HL-60/S4 treated with retinoic acid at 250 ng/mL for 4 days and 3 days (cell line): ENCODE results near the gene ARHGEF37.
"Not testable (repeated sequence)": the region's sequence is repeated elsewhere in the genome, so short reads cannot be mapped to it uniquely, and the experiment has no call there.

Experiments
- in situ Hi-C: fragments of 300-500 bp; cut with MboI; formaldehyde crosslinking; loops from 2 replicates; pipeline ENCODE4 v1.7.0; 2022; ENCODE audit warnings: low sequenced_read_pairs

ARHGEF37 gene, protein sequence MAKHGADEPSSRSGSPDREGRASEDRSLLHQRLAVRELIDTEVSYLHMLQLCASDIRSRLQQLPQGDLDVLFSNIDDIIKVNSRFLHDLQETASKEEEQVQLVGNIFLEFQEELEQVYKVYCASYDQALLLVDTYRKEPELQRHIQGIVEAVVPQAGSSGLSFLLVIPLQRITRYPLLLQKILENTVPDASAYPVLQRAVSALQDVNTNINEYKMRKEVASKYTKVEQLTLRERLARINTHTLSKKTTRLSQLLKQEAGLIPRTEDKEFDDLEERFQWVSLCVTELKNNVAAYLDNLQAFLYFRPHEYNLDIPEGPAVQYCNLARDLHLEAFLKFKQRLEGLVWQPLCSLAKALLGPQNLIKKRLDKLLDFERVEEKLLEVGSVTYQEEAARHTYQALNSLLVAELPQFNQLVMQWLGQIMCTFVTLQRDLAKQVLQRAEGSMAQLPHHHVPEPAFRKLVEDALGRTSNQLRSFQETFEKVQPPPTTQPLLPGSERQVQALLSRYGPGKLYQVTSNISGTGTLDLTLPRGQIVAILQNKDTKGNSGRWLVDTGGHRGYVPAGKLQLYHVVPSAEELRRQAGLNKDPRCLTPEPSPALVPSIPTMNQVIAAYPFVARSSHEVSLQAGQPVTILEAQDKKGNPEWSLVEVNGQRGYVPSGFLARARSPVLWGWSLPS

DNA sequence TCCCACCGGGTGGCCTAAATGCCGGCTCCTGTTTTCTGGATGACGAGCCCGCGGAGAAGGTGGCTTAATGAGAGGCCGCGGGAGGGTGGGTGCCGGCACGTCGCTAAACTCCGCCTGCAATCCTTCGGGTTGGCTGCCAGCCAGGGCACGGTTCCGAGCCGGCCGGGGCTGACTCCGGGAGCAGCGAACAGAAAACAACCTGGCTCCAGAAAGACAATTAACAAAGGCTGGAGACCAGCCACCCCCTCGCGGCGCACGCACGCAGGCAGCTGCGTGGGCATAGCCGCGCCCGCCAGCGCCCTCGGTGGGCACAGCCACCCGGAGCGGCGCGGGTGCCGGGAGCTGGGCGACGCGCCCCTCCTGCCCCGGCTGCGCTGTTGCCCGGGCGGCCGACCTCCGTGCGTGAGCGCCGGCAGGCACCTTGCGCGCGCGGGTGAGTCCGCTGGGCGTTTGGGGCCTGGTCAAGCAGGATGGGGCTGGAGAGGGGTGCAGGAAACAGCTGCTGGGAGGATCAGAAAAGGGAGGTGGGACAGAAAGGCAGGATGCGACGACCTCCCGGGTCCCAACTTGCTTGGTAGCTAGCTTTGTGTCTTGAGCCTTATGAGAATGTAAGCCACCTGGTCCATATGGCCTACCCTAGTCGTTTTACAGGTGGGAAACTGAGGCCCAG lies at the start of gene ARHGEF37:
Gene ARHGEF37 (plus strand): TSS at position 307 of the 670 bp plus-strand sequence. CDS start 16,272 bp downstream, outside the sequence.
- in situ Hi-C loops = no loop called here

DNA sequence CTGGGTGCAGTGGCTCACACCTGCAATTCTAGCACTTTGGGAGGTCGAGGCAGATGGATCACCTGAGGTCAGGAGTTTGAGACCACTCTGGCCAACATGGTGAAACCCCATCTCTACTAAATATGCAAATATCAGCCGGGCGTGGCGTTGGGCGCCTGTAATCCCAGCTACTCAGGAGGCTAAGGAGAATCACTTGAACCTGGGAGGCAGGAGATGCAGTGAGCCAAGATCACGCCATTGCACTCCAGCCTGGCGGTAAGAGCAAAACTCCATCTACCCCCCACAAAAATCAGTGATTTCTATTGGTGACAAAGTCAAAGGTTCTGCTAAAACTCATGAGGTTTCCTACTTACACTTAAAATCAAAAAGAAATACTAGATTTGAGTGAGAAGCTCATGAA lies 48.9 kb upstream of the ARHGEF37 start:
- in situ Hi-C loops = no loop called here

DNA sequence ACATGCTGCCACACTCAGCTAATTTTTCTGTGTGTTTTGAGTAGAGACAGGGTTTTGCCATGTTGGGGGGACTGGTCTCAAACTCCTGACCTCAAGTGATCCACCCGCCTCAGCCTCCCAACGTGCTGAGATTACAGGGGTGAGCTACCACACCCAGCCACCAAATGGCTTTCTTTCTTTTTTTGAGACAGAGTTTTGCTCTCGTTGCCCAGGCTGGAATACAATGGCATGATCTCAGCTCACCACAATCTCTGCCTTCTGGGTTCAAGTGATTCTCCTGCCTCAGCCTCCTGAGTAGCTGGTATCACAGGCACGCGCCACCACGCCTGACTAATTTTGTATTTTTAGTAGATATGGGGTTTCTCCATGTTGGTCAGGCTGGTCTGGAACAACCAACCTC lies 45.5 kb upstream of the ARHGEF37 start:
- in situ Hi-C loops = not testable (repeated sequence)

DNA sequence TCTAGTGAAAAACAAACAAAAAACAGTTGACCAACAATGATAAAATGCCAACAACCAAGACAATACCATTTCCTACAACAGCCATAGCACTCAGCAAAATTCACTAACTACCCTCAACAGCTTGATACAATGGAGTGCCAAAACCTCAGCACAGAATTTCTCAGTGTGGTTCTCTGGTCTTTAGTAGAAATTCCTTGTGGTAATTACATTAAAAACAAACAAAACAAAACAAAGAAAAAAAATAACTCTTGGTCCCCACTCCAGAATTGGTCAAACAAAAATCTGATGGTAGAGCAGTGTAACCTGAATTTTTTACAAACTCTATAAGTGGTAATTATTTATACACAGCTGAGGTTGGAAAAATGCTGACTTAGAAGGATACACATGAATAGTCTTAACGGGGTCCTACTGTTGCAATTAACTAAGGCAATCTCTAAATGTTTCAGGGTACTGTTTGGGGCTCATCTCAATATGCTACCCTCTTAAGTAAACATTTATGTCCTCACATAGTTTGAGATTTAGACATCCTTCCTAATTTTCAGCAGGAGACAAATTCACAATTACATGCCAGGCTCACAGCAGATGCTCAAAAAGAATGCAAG lies 43.8 kb upstream of the ARHGEF37 start:
- in situ Hi-C loops = no loop called here

DNA sequence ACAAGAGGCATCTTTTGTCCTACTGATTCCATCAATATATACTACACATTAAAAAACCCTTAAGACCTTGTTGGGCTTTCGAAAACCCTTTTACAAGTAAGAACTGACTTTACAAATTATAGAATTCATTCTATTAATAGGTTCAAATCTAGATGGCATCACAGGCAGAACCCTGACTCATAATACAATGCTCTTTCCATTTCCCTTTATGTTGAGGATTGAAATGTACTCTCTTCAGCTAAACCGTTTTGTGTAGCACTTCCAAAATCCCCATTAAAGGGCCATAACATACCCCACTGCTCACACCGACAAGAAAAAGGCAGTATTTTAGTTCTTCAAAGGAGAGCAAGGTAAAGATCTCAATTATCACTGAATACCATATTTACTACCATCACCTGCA lies 41.2 kb upstream of the ARHGEF37 start:
- in situ Hi-C loops = no loop called here

DNA sequence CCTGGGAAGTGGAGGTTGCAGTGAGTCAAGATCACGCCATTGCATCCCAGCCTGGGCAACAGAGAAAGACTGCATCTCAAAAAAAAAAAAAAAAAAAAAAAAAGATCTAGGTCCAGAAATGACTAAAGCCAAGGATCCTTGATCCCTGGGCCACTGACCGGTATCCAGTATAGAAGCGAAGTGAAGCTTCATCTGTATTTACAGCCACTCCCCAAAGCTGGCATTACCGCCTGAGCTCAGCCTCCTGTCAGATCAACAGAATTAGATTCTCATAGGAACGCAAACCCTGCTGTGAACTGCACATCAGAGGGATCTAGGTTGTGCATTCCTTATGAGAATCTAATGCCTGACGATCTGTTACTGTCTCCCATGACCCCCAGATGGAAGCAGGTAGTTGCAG lies 39.4 kb upstream of the ARHGEF37 start:
- in situ Hi-C loops = no loop called here

DNA sequence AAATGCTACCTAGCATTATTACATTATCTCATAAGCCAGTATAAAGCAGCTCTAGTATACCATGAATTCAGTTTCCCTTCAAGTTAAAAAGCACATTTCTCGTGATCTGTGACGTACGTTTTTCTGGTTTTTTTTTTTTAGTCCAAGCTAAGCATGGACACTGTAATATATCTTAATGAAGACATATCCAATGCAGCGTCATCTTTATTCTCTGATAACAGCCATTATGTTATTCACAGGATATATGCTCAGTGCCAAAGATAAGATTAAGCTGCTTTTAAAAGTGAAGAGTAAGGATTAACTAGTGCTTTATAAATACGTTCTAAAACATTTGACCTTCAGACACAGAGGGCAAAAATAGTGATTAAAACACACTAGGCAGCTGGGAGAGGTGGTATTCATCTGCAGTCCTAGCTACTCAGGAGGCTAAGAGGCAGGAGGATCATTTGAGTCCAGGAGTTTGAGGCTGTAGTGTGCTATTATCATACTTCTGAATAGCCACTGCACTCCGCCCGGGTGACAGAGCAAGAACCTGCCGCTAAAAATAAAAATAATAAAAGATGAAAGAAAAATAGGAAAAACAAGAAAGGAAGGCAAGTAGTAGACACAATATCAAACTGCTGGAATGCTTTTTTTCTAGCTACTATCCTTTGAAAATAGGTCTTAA lies 37.8 kb upstream of the ARHGEF37 start:
- in situ Hi-C loops = no loop called here

DNA sequence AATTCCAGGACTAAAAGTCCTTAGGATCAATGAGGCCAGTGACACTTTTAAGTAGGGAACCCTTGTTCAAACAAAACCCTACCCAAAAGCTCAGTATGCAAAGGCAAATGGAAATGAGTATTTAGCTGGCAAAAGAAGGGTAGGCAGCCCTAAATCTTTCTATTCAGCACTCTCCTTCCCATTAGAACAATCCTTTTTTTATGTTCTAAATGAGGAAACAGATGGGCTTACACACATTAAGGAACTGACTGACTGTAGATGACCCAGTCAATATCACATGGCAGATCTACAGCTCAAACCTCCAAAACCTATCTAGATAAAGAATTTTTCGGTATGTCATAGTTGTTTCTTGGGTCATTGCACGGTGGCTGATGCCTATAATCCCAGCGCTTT lies 37.3 kb upstream of the ARHGEF37 start:
- in situ Hi-C loops = no loop called here

DNA sequence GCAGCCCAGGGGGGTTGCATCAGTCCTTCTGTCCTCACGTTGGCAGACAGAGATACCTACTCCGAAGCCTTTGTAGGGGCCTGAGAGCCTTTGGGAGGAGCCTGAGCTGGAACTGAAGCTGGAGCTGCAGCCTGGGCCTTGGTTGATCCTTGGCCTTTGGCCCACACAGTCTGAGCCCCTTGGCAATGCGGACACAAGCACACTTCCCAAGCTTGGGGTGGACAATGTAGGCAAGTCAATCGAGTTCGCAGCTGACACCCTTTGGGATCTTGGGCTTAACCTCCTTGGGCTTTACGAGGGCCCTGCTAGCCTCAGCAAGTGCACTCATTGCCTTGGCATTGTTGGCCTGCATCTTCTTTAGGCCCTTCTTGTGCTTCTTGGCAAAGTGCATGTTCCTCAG lies 36.0 kb upstream of the ARHGEF37 start:
- in situ Hi-C loops = no loop called here

DNA sequence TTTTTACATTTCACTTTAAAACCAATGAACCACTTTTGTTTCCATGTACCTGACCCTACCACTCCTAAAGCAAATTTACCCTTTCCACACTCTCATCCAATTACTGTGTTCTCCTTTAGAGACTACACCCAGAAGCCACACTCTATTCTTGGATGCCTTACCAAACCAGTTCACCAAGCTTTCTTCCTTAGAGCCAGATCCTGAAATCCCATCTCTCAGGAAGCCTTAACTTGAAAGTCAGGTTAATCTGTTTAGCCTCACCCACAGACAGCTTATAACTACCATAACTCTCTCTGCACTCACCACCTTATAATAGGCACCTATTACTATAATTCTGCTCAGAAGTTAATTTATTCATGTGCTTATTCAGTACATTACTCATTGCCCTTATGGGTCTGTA lies 34.3 kb upstream of the ARHGEF37 start:
- in situ Hi-C loops = no loop called here

DNA sequence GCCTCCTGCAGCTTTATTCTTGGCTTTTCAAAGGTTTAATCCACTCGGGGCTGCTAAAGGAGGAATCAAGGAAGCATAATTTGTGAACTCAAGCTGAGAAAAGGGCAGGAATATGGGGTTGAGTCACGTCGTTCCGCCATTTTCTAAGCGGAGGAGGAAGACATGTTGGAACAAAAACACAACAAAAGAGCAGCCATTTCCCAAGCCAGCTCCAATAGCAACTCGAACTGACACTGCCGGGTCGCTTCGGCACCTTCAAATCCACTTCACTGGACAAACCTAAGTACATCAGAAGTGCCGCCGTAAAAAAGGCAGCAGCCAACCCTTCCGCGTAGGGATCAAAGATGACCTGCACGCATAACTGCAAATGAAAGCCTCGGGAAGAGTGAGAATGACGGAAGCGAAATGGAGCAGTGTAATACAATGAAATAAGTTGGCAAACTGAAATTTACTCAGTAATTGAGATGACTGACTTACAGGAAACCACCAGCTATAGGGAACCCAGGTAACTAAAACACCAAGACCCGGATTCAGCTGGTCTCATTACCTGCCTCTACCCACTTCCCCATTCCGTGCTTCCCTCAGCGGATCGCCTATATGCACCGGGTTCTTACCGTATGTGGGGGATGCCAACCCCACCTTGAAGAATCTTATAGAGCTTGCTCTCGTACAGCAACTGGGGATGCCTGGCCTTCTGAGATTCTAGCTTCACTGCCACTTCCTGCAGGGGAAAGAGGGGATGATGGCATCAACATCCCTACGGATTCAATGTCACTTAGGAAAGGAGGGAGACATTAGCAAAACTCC lies 31.6 kb upstream of the ARHGEF37 start:
- in situ Hi-C loops = loop anchor here (25.0 kb wide), 1 partner anchor 412 kb away; the partner anchor contains the start of gene ABLIM3

DNA sequence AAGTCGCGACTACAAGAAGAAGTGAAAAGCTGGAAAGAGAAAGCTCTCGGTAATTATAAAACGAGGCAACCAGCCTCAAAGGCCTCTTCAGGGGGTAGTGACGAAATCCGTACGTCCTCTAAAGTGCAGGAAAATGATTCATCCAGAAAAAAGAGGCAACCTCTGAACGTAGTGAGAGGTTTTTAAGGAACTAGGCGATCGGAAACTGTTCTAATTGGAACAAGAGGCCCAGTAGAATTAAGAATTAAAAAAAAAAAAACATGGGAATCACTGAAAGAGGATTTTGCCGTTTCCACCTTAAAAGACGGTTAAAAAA lies 31.1 kb upstream of the ARHGEF37 start:
- in situ Hi-C loops = loop anchor here (25.0 kb wide), 1 partner anchor 413 kb away; the partner anchor contains the start of gene ABLIM3

DNA sequence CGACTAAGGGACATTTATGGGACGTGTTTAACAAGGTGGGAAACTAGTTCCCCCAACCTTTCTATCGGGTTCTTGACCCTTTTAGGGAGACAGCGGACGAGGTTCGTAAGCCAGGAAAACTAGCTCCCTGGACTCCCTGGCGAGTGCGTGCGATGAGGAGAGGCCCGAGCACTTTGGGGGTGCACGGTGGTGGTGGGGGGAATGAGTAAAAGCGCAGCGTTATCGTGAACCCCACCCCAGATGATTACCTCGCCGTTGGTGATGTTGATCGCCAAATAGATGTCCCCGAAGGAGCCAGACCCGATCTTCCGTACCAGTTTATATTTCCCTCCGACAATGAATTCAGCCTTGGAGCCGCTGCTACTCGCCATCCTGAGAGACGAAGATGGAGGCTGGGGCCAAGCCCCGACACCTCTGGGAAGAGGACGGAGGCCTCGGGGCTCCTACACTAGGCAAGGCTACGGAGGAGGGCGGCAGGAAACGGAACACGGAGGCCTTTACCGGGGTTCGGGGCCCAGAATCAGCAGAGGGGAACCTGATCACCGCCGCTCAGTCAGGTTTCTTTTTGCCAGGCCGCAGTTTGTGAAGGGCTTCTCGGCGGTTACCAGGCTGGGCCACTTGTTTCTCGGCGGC lies 30.6 kb upstream of the ARHGEF37 start:
- in situ Hi-C loops = loop anchor here (25.0 kb wide), 1 partner anchor 413 kb away; the partner anchor contains the start of gene ABLIM3

DNA sequence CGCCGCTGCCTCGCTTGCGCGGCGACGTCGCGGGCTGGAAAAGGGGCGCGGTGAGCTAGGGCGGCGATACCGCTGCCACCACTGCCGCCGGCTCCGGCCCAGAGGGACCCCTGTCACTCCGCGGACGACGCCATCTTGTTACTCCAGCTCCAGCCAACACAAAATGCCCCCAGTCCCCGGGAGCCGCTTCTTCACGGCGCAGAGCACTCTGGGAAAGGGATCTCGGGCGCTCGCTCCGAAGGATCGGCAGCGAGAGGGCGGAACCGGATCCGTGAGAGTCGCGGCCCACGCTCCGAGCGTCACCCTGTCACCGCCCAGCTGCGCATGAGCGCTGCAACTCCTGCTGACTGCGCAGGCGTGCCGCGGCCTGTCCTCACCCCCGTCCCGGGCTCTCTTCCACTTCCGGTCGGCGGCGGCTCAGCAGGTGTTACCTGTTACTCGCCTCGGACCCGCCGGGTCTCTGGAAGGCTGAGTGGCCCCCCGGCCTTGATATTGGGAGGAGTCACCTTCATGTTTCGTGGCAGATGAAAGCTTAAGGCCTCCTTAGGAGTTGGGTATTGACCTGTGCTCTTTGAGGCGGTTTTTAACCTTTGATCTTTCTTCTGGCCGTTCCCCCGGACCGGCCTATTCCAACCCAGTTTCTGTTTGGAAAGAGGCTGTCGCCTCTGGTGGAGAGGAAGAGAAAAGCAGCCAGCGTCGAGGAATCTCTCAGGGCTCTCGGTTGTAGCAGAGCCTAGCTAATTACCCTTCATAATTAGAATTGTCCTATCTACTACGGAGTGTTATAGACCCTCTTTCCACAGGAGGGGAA lies 29.9 kb upstream of the ARHGEF37 start, which contains the start of gene CSNK1A1:
Gene CSNK1A1 (minus strand): TSS at position 213 of the 811 bp plus-strand sequence. CDS start 475 bp downstream, outside the sequence.
- in situ Hi-C loops = loop anchor here (25.0 kb wide), 1 partner anchor 414 kb away; the partner anchor contains the start of gene ABLIM3

DNA sequence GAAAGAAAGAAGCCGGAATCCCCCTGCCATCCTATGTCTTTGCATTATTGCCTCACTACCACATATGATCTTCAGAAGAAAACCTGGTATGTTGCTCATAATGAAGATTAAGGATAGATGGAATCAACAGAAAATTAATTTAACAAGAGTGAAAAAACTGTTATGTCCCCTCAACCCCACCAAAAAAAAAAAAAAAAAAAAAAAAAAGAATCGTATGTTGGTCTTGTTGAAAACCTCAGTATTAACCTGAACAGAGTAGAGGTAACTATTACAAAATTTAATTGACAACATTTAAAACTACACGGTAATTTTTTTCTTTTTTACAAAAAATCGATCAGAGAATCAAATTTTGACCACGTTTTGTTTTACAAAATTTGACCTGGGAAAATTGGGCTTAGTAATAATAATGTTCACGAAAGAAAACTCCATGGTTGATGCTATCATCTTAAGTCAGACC lies 29.2 kb upstream of the ARHGEF37 start:
- in situ Hi-C loops = loop anchor here (25.0 kb wide), 1 partner anchor 415 kb away; the partner anchor contains the start of gene ABLIM3

DNA sequence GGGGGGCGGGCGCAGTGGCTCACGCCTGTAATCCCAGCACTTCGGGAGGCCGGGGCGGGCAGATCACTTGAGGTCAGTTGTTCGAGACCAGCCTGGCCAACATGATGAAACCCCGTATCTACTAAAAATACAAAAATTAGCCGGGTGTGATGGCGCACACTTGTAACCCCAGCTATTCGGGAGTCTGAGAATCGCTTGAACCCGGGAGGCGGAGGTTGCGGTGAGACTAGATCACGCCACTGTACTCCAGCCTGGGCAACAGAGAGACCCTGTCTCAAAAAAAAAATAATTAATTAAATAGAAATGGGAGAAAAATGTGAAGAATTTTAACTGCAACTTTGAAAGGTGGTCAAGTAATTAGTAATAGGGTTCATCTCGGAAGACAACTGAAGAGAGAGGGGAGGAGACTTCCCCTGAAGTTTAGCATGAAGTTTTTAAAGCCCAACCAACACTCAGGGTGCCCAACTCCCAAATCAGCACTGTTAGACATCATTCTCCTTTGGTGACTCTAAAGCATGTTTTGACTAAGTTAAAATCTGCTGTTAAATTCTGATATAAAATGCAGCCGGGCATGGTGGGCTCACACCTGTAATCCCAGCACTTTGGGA lies 28.6 kb upstream of the ARHGEF37 start:
- in situ Hi-C loops = loop anchor here (25.0 kb wide), 1 partner anchor 415 kb away; the partner anchor contains the start of gene ABLIM3

DNA sequence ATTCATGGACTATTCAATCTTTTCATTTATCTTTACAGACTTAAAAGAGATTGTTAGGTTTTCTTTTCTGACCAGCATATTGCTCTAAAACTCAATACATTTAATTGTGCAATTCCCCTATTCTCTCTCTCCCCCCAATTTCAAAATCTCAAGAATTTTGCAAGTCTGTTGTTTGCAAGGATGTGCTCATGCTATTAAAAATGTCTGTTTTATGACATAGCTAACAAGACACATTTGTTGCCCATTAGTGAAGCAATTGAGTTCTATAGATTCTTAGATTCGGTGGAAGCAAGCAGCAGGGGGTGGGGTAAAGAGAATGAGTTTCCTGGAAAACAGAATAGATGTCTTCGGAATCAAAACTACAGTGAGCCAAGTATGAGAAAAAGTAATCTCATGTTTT lies 21.6 kb upstream of the ARHGEF37 start:
- in situ Hi-C loops = loop anchor here (25.0 kb wide), 1 partner anchor 422 kb away; the partner anchor contains the start of gene ABLIM3

DNA sequence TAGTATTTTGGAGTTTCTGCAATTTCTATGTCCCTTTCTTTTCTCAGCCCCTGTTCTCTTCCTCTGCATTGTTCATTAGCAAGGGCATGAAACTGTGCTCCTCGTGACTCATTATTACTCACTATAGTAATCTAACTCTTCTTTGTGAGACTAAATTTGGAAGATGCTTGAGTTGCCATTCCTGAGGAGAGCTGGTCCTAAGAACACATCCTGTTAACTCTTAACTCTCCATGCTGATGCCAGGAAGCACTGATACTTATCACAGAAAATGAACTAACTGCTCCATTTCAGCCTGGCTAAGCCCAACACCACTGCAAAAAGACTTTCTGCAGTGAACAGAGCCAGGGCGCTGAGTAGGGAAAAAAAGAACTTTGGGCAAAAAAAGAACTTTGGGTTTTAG lies 19.4 kb upstream of the ARHGEF37 start:
- in situ Hi-C loops = loop anchor here (25.0 kb wide), 1 partner anchor 425 kb away; the partner anchor contains the start of gene ABLIM3
